Measurements from ENCODE around the gene CDK11B.
"Not testable (repeated sequence)": the region's sequence is repeated elsewhere in the genome, so short reads cannot be mapped to it uniquely, and the experiment has no call there.

The CDK11B gene

GRCh38 chr1:1658583-1659549 lies at the start of gene CDK11B:
Gene CDK11B (minus strand): TSS chr1:1659004. CDS start chr1:1657485, 1,519 bp downstream.
- DNase-seq (ENCODE audit: low read depth) = peak; percentile 100

DNA sequence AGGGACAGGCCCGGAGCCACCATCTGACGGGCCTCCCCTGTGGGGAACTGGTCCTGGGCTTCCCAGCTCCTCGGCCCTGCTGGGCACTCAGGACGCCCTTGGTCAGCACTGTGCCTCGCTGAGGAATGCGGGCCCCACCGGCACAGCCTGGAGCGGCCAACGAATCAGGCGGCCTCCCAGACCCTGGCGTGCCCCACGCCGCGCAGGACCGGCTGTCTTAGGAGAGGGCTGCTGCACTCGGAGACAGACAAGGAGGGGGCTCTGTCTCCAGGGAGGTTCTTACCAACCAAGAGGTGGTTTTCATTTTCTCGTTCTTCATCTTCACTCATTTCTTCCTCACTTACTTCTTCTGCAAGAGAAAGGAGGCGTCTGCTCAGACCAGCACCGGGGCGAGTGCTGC lies 49.1 kb upstream of the CDK11B start:
- not testable (repeated sequence) for DNase-seq (ENCODE audit: low read depth)

GRCh38 chr1:1707241-1707640 lies 48.4 kb upstream of the CDK11B start:
- DNase-seq (ENCODE audit: low read depth) = not testable (repeated sequence)

- not testable (repeated sequence) for DNase-seq (ENCODE audit: low read depth)
These were observed 46.8 kb upstream of the CDK11B start for GRCh38 chr1:1705623-1706022.

DNA sequence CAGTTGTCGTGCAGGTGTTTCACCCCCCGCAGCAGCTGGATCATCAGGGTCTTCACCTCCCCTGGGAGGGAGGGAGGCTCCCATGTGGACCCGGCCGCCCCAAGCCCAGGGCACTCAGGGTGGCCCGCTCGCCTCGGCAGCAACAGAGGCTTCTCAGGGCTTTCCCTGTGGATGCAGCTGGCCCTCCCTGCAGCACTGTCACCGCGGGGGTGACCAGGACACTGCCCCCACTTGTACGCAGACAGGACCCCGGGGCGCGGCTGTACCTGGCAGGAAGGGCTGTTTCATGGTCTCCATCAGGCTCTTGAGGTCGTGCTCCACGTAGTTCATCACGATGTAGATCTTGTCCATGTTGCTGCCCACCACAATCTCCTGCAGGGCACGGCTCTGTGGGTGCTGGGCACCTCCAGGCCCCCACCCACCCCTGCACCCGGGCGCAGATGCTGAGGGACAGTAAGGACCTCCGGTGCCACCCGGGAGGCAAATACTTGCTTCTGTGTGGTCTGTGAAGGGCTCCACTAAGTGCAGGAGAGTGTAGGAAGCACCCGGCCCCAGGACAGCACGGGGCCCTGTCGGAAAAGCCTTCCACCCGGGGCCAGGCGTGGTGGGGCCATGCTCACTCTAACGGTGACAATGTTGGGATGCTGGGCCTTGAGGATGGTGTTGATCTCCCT lies 45.6 kb upstream of the CDK11B start:
- DNase-seq (ENCODE audit: low read depth) = not testable (repeated sequence)

DNA sequence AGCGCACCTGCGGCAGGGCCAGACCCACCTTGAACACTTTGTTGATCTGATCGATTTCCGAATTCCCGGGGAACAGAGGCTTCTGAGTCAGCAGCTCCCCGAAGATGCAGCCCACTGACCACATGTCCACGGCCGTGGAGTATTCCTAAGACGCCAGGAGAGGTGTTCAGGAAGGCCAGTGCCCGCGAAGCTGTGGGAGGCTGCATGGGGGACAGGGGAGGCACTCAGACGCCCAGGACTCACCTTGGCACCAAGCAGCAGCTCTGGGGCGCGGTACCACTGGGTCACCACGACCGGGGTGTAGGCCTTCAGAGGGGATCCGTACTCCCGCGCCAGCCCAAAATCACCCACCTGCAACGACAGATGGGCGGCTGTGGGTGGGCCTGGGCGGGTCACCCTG lies 45.0 kb upstream of the CDK11B start:
- DNase-seq (ENCODE audit: low read depth) = no peak

DNA sequence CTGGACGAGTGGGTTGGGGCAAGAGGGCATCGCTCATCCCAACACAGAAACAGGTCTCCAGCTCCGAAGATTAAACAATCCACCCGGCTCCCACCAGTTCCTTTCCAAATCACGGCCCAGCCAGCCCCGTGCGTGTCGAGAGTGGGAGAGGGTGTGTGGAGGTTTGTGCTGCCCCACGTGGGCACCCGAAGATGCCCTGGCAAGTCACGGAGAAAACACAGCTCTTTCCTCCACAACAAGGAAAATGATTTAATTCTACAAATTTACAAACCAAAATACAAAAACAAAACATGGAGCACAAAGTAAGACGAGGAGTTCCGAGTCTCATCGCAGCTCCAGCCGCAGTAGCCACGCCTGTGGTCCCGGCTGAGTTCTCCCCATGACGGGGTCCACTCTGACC lies 43.7 kb upstream of the CDK11B start:
- not testable (repeated sequence) for DNase-seq (ENCODE audit: low read depth)

DNA sequence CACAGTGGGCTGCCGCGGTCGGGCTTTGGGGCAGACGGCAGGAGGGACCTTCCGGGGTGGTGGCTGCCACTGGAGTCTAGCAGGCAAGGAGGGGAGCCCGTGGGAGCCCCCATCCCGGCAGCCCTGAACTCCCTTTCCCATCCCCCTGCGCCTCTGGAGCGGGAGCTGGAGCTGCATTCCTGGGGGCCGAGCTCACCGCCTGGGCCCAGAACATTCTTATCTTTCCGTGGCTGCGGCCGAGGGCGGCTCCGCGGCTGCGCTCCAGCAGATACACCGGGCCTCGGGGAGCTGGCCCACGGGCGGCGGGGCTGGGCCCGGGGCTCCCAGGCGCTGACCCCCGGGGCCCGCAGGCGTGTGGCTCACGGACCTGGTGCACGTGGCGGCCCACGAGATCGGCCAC lies 41.8 kb upstream of the CDK11B start:
- not testable (repeated sequence) for DNase-seq (ENCODE audit: low read depth)

DNA sequence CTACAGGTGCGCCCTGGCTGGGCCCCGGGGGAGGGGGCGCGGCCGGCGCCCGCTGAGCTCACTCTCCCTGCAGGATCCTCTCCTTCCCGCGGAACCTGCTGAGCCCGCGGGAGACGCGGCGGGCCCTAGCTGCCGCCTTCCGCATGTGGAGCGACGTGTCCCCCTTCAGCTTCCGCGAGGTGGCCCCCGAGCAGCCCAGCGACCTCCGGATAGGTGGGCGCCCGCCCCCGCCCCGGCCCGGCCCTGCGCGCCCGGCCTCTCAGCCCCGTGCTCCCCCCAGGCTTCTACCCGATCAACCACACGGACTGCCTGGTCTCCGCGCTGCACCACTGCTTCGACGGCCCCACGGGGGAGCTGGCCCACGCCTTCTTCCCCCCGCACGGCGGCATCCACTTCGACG lies 41.3 kb upstream of the CDK11B start:
- not testable (repeated sequence) for DNase-seq (ENCODE audit: low read depth)

DNA sequence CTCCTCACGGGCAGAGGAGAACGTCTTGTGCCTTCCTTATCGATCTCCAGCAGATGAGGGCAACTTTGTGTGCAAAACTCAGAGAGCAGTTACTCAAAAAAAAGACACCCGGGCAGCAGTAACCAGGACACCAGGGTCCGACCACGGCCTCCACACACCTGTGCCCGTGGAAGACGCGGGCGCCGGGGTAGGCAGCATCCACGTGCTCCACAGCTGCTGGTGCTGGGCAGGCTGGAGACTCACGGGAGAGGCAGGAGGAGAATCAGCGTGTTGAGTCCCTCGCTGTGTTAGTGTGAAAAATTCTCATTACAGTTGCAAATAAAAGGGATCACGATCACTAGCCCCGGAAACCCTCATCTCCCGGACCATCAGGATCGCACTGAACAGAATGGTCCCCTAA lies 40.3 kb upstream of the CDK11B start:
- DNase-seq (ENCODE audit: low read depth) = not testable (repeated sequence)

DNA sequence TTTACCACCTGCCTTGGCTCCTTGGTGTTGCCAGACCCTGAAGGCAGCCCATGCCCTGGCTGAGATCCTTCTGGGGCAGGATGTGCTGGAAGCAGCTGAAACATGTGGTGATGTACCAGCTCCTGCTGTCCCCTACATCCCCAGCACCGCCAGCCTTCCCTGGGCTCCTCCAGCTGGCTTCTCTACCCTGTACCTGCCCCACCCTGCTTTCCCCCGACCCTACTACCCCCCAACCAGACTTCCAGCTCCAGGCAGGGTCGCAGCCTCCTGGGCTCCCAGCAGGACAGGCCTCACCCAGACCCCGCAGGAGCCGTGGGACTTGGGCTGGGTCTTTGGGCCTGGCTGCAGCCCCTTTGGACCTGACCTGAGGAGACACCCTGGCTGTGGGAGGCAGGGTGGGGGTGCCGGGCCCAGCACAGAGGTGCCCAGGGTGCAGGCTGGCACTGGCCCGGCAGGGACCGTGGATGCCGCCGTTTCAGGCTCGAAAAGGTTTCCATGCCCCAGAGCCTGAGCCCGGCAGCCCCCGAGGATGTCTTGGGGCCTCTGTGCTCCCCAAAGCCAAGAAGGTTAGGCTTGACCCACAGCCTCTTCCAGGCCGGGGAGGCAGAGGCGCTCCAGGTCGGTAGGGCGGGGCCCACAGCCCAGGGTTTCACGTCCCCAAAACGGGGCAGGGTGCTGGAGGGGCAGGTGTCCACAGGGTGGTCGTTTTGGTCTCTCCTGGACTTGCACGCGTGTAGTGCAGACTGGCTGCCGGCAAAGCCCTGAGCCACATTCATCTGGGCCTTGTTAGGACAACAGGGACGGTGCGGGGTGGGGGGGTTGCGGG lies 38.8 kb upstream of the CDK11B start:
- not testable (repeated sequence) for DNase-seq (ENCODE audit: low read depth)

DNA sequence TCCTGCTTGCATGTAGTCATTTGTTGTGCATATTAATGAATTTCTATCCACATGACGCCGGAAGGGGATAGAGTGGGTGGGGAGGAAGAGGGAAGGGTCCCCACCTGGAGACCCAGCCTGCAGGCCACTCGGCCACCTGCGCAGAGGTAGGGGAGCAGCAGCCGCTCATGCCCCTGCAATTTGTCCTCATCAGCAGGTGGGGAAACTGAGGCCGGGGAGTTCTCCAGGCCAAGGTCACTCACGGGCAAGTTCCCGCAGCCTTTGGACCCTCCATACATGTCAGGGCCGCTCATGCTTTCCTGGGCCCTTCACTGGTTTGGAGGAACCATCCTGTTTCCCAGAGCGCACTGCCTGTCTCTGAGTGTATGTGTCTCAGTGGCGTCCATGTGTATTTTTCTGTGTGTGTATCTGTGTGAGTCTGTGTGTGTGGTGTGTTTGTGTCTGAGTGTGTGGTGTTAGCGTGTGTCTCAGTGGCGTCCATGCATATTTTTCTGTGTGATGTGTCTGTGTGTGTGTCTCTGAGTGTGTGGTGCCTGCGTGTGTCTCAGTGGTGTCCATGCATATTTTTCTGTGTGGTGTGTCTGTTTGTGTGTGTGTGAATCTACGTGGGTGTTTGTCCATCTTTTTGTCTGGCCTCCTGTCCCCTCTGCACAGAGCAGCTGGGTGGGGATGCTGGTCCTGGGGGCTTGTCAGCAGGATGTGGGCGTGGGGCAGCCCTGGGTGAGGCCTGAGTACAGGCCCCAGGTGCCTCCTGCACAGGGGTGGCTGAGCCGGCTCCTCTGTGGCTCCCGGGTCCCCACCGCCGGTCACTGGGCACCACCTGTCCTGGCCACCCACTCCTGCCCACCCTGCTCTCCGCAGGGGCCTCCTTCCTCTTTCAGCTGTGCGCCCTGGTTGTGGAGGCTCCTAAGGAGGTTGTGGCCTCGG lies 37.9 kb upstream of the CDK11B start:
- not testable (repeated sequence) for DNase-seq (ENCODE audit: low read depth)

DNA sequence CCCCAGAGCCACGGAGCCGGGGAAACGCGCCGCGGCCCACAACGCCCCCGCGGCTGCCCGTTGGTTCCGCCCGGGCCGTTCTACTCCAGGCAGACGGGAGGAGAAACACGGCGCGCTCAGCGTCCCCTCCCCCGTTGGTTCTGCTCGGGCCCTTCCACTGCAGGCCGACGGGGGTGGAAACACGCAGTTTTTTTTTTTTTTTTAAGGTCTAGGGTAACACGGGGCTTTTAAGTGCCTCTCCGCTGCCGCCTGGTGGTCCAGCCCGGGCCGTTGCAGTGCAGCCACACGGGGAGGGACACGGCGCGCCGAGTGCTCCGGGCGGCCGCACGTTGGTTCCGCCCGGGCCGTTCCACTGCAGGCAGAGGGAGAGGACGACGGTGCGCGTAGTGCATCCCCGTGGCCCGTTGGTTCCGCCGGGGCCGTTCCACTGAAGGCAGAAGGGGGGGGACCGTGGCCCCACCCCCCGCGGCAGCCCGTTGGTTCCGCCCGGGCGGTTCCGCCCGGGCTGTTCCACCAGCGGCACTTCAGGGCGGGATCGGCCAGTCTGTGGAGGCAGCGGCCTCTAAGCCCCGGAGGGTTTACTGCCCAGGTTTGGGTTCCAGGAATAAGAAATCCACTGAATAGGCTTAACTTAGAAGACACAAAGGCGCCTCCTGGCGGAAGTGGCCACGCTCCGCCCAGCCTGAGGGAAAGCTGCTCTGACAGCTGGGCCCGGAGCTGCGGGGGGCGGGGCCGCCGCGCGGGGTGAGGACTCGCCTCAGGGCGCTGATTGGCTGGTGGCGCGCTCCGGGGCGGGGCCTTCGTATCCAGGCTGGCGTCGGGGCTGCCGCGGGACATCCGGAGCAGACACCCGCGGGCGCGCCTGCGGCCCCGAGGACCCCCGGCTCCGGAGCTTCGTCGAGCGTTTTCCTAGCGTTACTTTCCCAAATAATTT lies 34.2 kb upstream of the CDK11B start, which contains the start of gene SLC35E2B:
TSS of gene SLC35E2B (minus strand) at position 82 of the 934 bp plus-strand sequence. CDS start 16,096 bp downstream, outside the sequence.
- peak; percentile 87 for DNase-seq (ENCODE audit: low read depth)

- DNase-seq (ENCODE audit: low read depth) = peak; percentile 70
These were observed 33.5 kb upstream of the CDK11B start for GRCh38 chr1:1692324-1692713.

DNA sequence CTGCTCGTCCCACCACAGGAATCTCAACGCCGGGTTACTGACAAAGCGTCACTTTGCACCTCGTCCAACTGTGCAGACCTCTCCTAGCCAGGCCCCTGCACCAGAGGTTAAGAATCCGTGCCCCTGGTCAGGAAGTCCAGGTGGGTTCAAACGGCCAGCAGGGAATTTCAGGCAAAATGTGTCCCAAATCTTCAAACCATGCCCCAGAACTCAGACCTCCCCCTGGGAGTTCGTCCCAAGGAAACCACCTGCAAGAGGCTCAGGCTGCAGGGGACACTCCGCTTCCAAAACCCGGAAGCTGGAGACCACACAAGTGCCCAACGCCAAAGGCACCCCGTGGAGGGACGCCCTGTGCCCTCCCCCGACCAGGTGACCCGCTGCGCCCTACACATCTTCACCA lies 32.6 kb upstream of the CDK11B start:
- not testable (repeated sequence) for DNase-seq (ENCODE audit: low read depth)

DNA sequence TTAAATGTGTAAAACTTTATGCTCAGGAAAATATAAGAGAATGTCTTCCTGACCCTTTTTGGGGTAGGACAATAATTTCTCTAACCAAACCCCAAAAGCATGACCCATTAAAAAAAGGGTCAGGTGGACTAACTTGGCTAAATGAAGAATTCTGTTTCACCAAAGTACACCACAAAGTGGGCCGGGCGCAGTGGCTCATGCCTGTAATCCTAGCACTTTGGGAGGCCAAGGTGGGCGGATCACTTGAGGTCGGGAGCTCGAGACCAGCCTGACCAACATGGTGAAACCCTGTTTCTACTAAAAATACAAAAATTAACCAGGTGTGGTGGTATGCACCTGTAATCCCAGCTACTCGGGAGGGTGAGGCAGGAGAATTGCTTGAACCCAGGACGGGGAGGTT lies 30.7 kb upstream of the CDK11B start:
- not testable (repeated sequence) for DNase-seq (ENCODE audit: low read depth)

DNA sequence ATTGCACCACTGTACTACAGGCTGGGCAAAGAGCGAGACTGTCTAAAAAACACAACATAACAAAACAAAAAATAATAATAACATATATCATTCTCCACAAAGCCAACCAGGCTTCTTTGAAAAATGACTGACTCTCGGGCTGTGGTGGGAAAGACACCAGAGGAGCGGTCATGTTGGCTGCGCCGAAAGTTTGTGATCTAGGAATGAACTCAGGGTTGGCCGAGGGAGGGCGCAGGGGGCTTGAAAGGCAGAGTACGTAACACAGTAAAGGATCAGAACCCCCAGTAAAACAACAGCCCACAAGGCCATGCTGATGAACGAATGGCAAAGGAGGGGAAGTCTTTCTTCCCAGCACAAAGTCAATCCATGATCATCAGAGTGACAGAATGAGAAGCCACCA lies 29.0 kb upstream of the CDK11B start:
- no peak for DNase-seq (ENCODE audit: low read depth)

DNA sequence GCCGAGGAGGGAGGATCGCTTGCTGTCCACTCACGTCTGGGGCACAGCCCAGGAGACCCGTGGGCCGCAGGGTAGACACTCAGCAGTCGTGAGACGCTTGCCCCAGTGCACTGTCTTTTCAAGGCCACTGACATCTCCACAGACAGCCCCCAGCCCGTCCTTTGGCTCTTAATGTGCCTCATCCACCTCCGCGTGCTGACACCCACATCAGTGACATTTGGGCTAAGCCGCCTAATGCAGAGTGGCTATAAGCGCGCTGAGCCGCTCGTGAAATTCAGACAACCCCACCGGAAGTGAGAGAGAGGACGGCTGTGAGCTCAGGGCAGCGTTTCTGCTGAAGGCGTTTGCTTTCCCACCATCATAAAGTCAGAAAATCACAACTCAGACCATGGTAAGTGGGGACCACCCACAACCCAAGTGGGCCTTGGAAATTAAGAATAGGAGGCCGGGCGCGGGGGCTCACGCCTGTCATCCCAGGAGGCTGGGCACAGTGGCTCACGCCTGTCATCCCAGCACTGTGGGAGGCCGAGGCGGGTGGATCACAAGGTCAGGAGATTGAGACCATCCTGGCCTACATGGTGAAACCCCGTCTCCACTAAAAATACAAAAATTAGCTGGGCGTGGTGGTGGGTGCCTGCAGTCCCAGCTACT lies 25.4 kb upstream of the CDK11B start:
- no peak for DNase-seq (ENCODE audit: low read depth)
